IPS-18c (cell line): Measurements from ENCODE around the gene DNHD1.

ENCODE experiments used
- H3K4me3 ChIP-seq: 2 replicates; pipeline ENCODE4 v1.7.0; 2013; ENCODE audit warnings: low read depth, mild to moderate bottlenecking, low read length, moderate library complexity; ENCODE audit not compliant: insufficient read depth
- H3K9me3 ChIP-seq: one replicate; pipeline ENCODE4 v1.6.1; 2013; ENCODE audit warnings: mild to moderate bottlenecking, low read length, moderate library complexity; ENCODE audit not compliant: control insufficient read depth, insufficient read depth

Gene DNHD1

GRCh38 chr11:6598555-6598954, 101.5 kb downstream of the DNHD1 start:
- Histone ChIP-seq H3K4me3 (no peak overlapping the region), H3K9me3 (no peaks in the 10 kb centered on the region)

GRCh38 chr11:6599449-6599848, 102.4 kb downstream of the DNHD1 start:
- Histone ChIP-seq H3K9me3 (no peaks in the 10 kb centered on the region), H3K4me3 (no peak overlapping the region)

GRCh38 chr11:6599881-6600390, 102.9 kb downstream of the DNHD1 start:
- no peaks in the 10 kb centered on the region for H3K9me3 ChIP-seq
- H3K4me3 ChIP-seq: no peak overlapping the region

- no peaks in the 10 kb centered on the region for H3K9me3 ChIP-seq
- no peak overlapping the region for H3K4me3 ChIP-seq
These were observed 104.0 kb downstream of the DNHD1 start for GRCh38 chr11:6601041-6601461.

GRCh38 chr11:6602096-6602940, 105.2 kb downstream of the DNHD1 start:
- peak overlapping the region; percentile 96 for H3K4me3 ChIP-seq
- no peaks in the 10 kb centered on the region for H3K9me3 ChIP-seq

GRCh38 chr11:6603287-6604080, 106.4 kb downstream of the DNHD1 start, which contains the start of the genes ILK and RRP8:
ILK (plus strand) TSS chr11:6603774; CDS start chr11:6604272, 498 bp downstream.
RRP8 (minus strand) TSS chr11:6603616; CDS start chr11:6603502, 114 bp downstream.
- no peaks in the 10 kb centered on the region for H3K9me3 ChIP-seq
- H3K4me3 ChIP-seq: peak within 1 kb of the TSS; percentile 96

GRCh38 chr11:6604081-6604626, 107.1 kb downstream of the DNHD1 start:
- H3K4me3 ChIP-seq: peak overlapping the region; percentile 96
- H3K9me3 ChIP-seq: no peaks in the 10 kb centered on the region

- H3K4me3 ChIP-seq: peak overlapping the region; percentile 96
- H3K9me3 ChIP-seq: no peaks in the 10 kb centered on the region
These were observed 107.7 kb downstream of the DNHD1 start for GRCh38 chr11:6604790-6605189.

- no peaks in the 10 kb centered on the region for H3K9me3 ChIP-seq
- H3K4me3 ChIP-seq: peak overlapping the region; percentile 16; the same call in 1 of the 2 replicates
These were observed 109.5 kb downstream of the DNHD1 start for GRCh38 chr11:6606471-6607189.

GRCh38 chr11:6607190-6607795, 110.2 kb downstream of the DNHD1 start:
- no peaks in the 10 kb centered on the region for H3K9me3 ChIP-seq
- no peak overlapping the region for H3K4me3 ChIP-seq

GRCh38 chr11:6608011-6608410, 110.9 kb downstream of the DNHD1 start:
- H3K4me3 ChIP-seq: no peak overlapping the region

GRCh38 chr11:6608726-6609501, 111.8 kb downstream of the DNHD1 start:
- Histone ChIP-seq H3K9me3 (no peaks in the 10 kb centered on the region), H3K4me3 (no peak overlapping the region)

More at GRCh38 chr11:6608011-6608410, 110.9 kb downstream of the DNHD1 start:
- no peaks in the 10 kb centered on the region for H3K9me3 ChIP-seq

- H3K4me3 ChIP-seq: no peak overlapping the region
- no peaks in the 10 kb centered on the region for H3K9me3 ChIP-seq
These were observed 112.5 kb downstream of the DNHD1 start for GRCh38 chr11:6609502-6610015.

- no peaks in the 10 kb centered on the region for H3K9me3 ChIP-seq
- no peak overlapping the region for H3K4me3 ChIP-seq
These were observed 113.5 kb downstream of the DNHD1 start for GRCh38 chr11:6610591-6610990.

GRCh38 chr11:6611092-6611962, 114.2 kb downstream of the DNHD1 start:
- Histone ChIP-seq H3K4me3 (peak overlapping the region; percentile 90), H3K9me3 (no peaks in the 10 kb centered on the region)
